ENCODE data around the gene STAP2.
"Not testable (repeated sequence)": the region's sequence is repeated elsewhere in the genome, so short reads cannot be mapped to it uniquely, and the experiment has no call there.

DNA sequence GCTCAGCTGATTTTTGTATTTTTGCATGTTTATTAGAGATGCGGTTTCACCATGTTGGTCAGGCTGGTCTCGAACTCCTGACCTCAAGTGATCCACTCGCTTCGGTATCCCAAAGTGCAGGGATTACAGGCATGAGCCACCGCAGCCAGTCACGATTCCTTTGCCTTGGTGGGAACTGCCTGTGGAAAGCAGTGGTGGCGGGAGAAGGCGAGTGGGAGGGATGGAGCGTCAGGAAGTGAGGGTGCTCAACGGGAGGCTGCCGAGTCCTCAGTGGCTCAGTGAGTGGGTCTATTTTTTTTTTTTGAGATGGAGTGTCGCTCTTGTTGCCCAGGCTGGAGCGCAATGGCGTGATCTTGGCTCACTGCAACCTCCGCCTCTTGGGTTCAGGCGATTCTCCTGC, 10.6 kb upstream of the STAP2 start:
- not testable (repeated sequence) for TF ChIP-seq POLR2A (IDR thresholded peaks at IDR 0.05)
- TF ChIP-seq, protein P1, sequence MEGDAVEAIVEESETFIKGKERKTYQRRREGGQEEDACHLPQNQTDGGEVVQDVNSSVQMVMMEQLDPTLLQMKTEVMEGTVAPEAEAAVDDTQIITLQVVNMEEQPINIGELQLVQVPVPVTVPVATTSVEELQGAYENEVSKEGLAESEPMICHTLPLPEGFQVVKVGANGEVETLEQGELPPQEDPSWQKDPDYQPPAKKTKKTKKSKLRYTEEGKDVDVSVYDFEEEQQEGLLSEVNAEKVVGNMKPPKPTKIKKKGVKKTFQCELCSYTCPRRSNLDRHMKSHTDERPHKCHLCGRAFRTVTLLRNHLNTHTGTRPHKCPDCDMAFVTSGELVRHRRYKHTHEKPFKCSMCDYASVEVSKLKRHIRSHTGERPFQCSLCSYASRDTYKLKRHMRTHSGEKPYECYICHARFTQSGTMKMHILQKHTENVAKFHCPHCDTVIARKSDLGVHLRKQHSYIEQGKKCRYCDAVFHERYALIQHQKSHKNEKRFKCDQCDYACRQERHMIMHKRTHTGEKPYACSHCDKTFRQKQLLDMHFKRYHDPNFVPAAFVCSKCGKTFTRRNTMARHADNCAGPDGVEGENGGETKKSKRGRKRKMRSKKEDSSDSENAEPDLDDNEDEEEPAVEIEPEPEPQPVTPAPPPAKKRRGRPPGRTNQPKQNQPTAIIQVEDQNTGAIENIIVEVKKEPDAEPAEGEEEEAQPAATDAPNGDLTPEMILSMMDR (IDR thresholded peaks at IDR 0.05), result not testable (repeated sequence)
